Mesothelial cell of epicardium (in vitro differentiated cells): ENCODE measurements around the gene WDR59. TPM values are rescaled to one million over a fixed set of nuclear protein-coding genes. Genes with fewer than 3 reads are reported as not detected.

ENCODE experiments used
- DNase-seq, 2 experiments: peaks; one replicate each; pipeline ENCODE4 v3.0.0; 2021; ENCODE audit warnings: low spot score in 2 of 2; ENCODE audit not compliant: unreplicated experiment in 2 of 2
- H3K27ac Mint-ChIP-seq: 2 replicates; pipeline ENCODE4 v1.8.0; 2021; ENCODE audit warnings: mixed read lengths
- H3K27me3 Mint-ChIP-seq: 2 replicates; pipeline ENCODE4 v1.8.0; 2021; ENCODE audit warnings: low read depth, mixed read lengths
- H3K36me3 Mint-ChIP-seq: 2 replicates; pipeline ENCODE4 v1.8.0; 2021; ENCODE audit warnings: mixed read lengths
- H3K4me1 Mint-ChIP-seq: 2 replicates; pipeline ENCODE4 v1.8.0; 2021; ENCODE audit warnings: mixed read lengths
- H3K4me3 Mint-ChIP-seq: 2 replicates; pipeline ENCODE4 v1.8.0; 2021; ENCODE audit warnings: mild to moderate bottlenecking, moderate library complexity, mixed read lengths
- H3K9me3 Mint-ChIP-seq: 2 replicates; pipeline ENCODE4 v1.8.0; 2021; ENCODE audit warnings: mixed read lengths
- total RNA-seq: library from RNA; stranded (reverse); gene quantifications from 3 replicates; pipeline ENCODE4 v1.2.1, GENCODE V29; 2021
- TF ChIP-seq, protein P1 (sequence below): fragments of 200-600 bp; sonication (generic); IDR thresholded peaks from one replicate; pipeline ENCODE4 v1.5.0; 2021; ENCODE audit warnings: antibody characterized with exemption; ENCODE audit not compliant: unreplicated experiment

Gene WDR59
- total RNA-seq, 1 donor from 2014 or later: 134 TPM

GRCh38 chr16:74903901-74904678, 80.8 kb downstream of the WDR59 start:
- H3K27ac Mint-ChIP-seq: no peak overlapping the region
- DNase-seq: no peak
- TF ChIP-seq, protein P1, sequence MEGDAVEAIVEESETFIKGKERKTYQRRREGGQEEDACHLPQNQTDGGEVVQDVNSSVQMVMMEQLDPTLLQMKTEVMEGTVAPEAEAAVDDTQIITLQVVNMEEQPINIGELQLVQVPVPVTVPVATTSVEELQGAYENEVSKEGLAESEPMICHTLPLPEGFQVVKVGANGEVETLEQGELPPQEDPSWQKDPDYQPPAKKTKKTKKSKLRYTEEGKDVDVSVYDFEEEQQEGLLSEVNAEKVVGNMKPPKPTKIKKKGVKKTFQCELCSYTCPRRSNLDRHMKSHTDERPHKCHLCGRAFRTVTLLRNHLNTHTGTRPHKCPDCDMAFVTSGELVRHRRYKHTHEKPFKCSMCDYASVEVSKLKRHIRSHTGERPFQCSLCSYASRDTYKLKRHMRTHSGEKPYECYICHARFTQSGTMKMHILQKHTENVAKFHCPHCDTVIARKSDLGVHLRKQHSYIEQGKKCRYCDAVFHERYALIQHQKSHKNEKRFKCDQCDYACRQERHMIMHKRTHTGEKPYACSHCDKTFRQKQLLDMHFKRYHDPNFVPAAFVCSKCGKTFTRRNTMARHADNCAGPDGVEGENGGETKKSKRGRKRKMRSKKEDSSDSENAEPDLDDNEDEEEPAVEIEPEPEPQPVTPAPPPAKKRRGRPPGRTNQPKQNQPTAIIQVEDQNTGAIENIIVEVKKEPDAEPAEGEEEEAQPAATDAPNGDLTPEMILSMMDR: no peak
- no peaks in the 10 kb centered on the region for H3K4me1 Mint-ChIP-seq
- H3K27me3 Mint-ChIP-seq: no peaks in the 10 kb centered on the region
- H3K9me3 Mint-ChIP-seq: peaks cover 20% of the 10 kb centered on the region
- peaks cover 67% of the 10 kb centered on the region for H3K36me3 Mint-ChIP-seq
- no peak overlapping the region for H3K4me3 Mint-ChIP-seq

DNA sequence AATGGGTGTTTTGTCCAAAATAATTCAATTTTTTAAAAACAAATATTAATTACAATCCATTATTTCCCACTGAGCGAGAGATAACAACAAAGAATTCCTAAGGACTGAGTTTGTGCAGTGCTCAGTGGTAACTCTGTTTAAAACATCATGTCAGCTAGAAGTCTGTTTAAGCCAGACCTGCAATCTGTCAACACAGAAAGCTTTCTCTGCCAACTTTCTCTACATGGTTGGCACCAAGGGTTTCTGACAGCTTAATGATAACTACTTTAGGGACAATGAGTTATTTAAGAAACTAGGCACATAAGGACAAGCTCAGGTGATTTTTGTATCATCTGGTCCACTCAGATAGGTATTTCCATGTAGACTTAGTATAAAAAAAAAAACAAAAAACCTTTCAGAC, 81.8 kb downstream of the WDR59 start:
- no peak overlapping the region for H3K27ac Mint-ChIP-seq
- peaks cover 63% of the 10 kb centered on the region for H3K36me3 Mint-ChIP-seq
- H3K4me3 Mint-ChIP-seq: no peak overlapping the region

DNA sequence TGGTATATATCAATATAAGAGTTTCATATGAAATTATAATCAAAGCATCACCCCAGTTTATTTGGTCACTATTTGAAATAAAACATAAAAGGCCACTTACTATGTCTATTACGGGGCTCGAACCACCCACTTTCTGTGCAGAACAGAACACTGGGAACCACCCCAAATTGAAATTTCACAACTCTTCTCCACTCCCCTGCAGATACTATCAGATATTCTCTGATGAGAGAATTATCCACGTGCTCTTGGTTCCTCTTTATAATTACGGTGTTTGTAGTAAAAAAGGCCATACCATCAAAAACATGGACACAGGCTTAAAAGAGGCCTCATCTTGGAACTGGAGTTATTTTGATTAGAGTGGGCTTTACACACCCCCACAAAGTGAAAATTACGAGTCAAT, 82.8 kb downstream of the WDR59 start:
- no peak for DNase-seq
- Mint-ChIP-seq H3K27me3 (no peaks in the 10 kb centered on the region), H3K9me3 (peaks cover 11% of the 10 kb centered on the region), H3K4me1 (no peaks in the 10 kb centered on the region), H3K36me3 (peaks cover 53% of the 10 kb centered on the region), H3K27ac (no peak overlapping the region), H3K4me3 (no peak overlapping the region)
- TF ChIP-seq, protein P1: no peak

More for the DNA sequence above, 81.8 kb downstream of the WDR59 start:
- Mint-ChIP-seq H3K27me3 (no peaks in the 10 kb centered on the region), H3K4me1 (no peaks in the 10 kb centered on the region), H3K9me3 (peaks cover 20% of the 10 kb centered on the region)
- TF ChIP-seq, protein P1: no peak
- no peak for DNase-seq

GRCh38 chr16:74901606-74902005, 83.3 kb downstream of the WDR59 start:
- no peak for DNase-seq
- Mint-ChIP-seq H3K36me3 (peaks cover 51% of the 10 kb centered on the region), H3K27ac (no peak overlapping the region), H3K27me3 (no peaks in the 10 kb centered on the region), H3K4me1 (no peaks in the 10 kb centered on the region), H3K9me3 (peaks cover 7% of the 10 kb centered on the region), H3K4me3 (no peak overlapping the region)
- TF ChIP-seq, protein P1: no peak

DNA sequence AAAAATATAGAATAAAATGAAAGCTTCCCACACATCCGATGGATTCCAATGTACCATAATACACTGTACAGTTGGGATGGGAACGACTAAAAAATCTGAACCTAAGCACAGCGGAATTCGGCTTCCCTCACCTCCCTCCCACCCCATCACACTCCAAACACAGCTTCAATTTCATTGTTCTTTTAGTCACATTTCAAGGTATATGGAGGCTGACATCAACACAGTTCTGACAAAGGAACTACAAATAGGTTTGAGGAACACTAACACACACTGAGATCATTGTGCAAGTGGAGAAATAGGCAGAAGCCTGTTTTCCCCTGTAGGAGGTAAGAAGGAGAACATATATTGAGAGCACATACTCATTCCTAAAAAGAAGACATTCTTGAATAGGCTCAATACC, 85.1 kb downstream of the WDR59 start:
- no peak for DNase-seq
- TF ChIP-seq, protein P1: no peak
- H3K36me3 Mint-ChIP-seq: peaks cover 45% of the 10 kb centered on the region
- H3K4me1 Mint-ChIP-seq: no peaks in the 10 kb centered on the region
- no peaks in the 10 kb centered on the region for H3K27me3 Mint-ChIP-seq
- H3K27ac Mint-ChIP-seq: no peak overlapping the region
- H3K4me3 Mint-ChIP-seq: no peak overlapping the region
- H3K9me3 Mint-ChIP-seq: no peaks in the 10 kb centered on the region
